ENCODE data around the gene BIRC6.

DNA sequence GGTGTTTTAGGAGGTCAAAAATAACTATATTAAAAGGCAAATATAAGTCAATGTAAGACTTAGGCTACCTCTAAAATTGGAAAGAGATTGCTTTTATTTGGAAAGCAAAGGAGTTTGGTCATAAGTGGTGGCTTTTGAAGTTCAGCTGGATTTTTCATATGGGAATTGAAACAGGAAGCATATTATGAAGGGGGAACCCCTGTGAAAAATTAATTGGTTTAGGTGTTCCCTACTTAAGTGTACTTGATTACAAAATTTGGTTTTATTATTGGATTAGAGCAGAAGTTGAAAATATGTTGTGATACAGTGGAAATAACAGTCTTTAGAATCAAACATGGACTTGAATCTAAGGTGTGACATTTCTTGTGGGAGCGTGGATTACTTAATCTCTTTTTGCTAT is 149.6 kb downstream of the BIRC6 start:
- TF ChIP-seq, protein P1, sequence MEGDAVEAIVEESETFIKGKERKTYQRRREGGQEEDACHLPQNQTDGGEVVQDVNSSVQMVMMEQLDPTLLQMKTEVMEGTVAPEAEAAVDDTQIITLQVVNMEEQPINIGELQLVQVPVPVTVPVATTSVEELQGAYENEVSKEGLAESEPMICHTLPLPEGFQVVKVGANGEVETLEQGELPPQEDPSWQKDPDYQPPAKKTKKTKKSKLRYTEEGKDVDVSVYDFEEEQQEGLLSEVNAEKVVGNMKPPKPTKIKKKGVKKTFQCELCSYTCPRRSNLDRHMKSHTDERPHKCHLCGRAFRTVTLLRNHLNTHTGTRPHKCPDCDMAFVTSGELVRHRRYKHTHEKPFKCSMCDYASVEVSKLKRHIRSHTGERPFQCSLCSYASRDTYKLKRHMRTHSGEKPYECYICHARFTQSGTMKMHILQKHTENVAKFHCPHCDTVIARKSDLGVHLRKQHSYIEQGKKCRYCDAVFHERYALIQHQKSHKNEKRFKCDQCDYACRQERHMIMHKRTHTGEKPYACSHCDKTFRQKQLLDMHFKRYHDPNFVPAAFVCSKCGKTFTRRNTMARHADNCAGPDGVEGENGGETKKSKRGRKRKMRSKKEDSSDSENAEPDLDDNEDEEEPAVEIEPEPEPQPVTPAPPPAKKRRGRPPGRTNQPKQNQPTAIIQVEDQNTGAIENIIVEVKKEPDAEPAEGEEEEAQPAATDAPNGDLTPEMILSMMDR (IDR thresholded peaks at IDR 0.05), result no peak
- no peak for TF ChIP-seq POLR2A (IDR thresholded peaks at IDR 0.05)

Data from heart left ventricle (tissue), 13 donors.